Sigmoid colon (tissue), 7 donors: Measurements from ENCODE around the gene FAM163B. TPM values are rescaled to one million over a fixed set of nuclear protein-coding genes. Genes with fewer than 3 reads are reported as not detected.

Source experiments
- DNase-seq: peaks from one replicate; pipeline ENCODE4 v3.0.0-alpha.2; 2019
- H3K27ac ChIP-seq, 4 donors: fragments of 200-600 bp; sonication (generic); one replicate each; pipeline ENCODE4 v1.5.1; 2016 to 2019; ENCODE audit warnings: mild to moderate bottlenecking in 1 of 4
- H3K27me3 ChIP-seq, 3 donors: fragments of 200-600 bp; sonication (generic); one replicate each; pipeline ENCODE4 v1.5.1; 2019; ENCODE audit warnings: mild to moderate bottlenecking in 1 of 3
- H3K36me3 ChIP-seq, 4 donors: fragments of 200-600 bp; sonication (generic); one replicate each; pipeline ENCODE4 v1.5.1; 2016 to 2019
- H3K4me1 ChIP-seq, 4 donors: fragments of 200-600 bp; sonication (generic); one replicate each; pipeline ENCODE4 v1.5.1; 2017 to 2019
- H3K4me3 ChIP-seq, 4 donors: fragments of 200-600 bp; sonication (generic); one replicate each; pipeline ENCODE4 v1.5.1; 2017 to 2019; ENCODE audit warnings: mild to moderate bottlenecking in 2 of 4, moderate library complexity in 1 of 4
- H3K9me3 ChIP-seq, 4 donors: fragments of 200-600 bp in 3 of 4; sonication (generic) in 3 of 4; one replicate each; pipeline versions ENCODE4 v1.5.1 to v1.6.1; 2013 to 2019
- CTCF ChIP-seq, 4 experiments: fragments of 450-650 bp in 3 of 4; fragments of 200-600 bp in 1 of 4; IDR thresholded peaks; one replicate each; pipeline ENCODE4 v1.5.1; 2016 to 2019; ENCODE audit warnings: antibody characterized with exemption in 4 of 4, mild to moderate bottlenecking in 3 of 4, moderate library complexity in 2 of 4
- EP300 ChIP-seq, 4 donors: sonication (generic); formaldehyde crosslinking; IDR thresholded peaks; one replicate each; pipeline ENCODE4 v1.6.1; 2017; ENCODE audit warnings: antibody characterized with exemption in 4 of 4
- POLR2A ChIP-seq, 2 donors: fragments of 450-650 bp; IDR thresholded peaks; one replicate each; pipeline ENCODE4 v1.6.1; 2016; ENCODE audit warnings: antibody characterized with exemption in 2 of 2, mild to moderate bottlenecking in 2 of 2, moderate library complexity in 2 of 2
- POLR2AphosphoS5 ChIP-seq, 4 donors: sonication (generic); formaldehyde crosslinking; IDR thresholded peaks; one replicate each; pipeline ENCODE4 v1.6.1; 2017; ENCODE audit warnings: antibody characterized with exemption in 4 of 4
- WGBS, 2 donors: extraction: QIAGEN DNeasy Blood & Tissue Kit; methylation state at CpG; one replicate each; pipeline ENCODE4 v1.1.7; 2013; 5-methylcytosine and 5-hydroxymethylcytosine counted together
- intact Hi-C: fragments of 100-400 bp; cut with DNase I; formaldehyde crosslinking; loops from one replicate; pipeline ENCODE4 v1.15.1; 2023
- polyA plus RNA-seq, 3 donors: library from polyadenylated mRNA; stranded (reverse); fragments of 200-250 nt; gene quantifications; one replicate each; pipeline ENCODE4 v1.2.3, GENCODE V29; 2013
- total RNA-seq, 4 donors: library from RNA; depleted of rRNA; stranded (reverse); fragments of >200 nt; gene quantifications; one replicate each; pipeline ENCODE4 v1.1.0, GENCODE V29; 2016
- donor health status: healthy with polysubstance abuse.
- donor health status: Bipolar disorder and iron deficiency.
- donor health status: healthy.

The FAM163B gene
- total and polyA plus RNA-seq, 7 donors, result 0.29 to 2.4 (median 1.2) TPM; not detected in 1

- 77 to 82% methylated on average over 17 of the region's 17 CpGs for WGBS, 2 donors
- TF ChIP-seq CTCF (IDR thresholded peaks at IDR 0.05), result no peak
- TF ChIP-seq POLR2AphosphoS5 (IDR thresholded peaks at IDR 0.05), result no peak
- TF ChIP-seq EP300 (IDR thresholded peaks at IDR 0.05), result no peak
- no peak for TF ChIP-seq POLR2A (IDR thresholded peaks at IDR 0.05)
Measured at GRCh38 chr9:133574771-133575170, 34.4 kb downstream of the FAM163B start.

GRCh38 chr9:133573791-133574515 is 35.2 kb downstream of the FAM163B start:
- Histone ChIP-seq H3K27me3 (peaks cover 0 to 21% (median 0%) of the 10 kb centered on the region in 3 donors), H3K4me1 (peaks cover 0 to 41% (median 35%) of the 10 kb centered on the region in 4 donors), H3K4me3 (no peak overlapping the region), H3K9me3 (no peaks in the 10 kb centered on the region), H3K36me3 (no peaks in the 10 kb centered on the region), H3K27ac (no peak overlapping the region)
- TF ChIP-seq POLR2A (IDR thresholded peaks at IDR 0.05) (no peak), CTCF (IDR thresholded peaks at IDR 0.05) (no peak), EP300 (IDR thresholded peaks at IDR 0.05) (no peak), POLR2AphosphoS5 (IDR thresholded peaks at IDR 0.05) (no peak)
- WGBS, 2 donors, result 85 to 91% methylated on average over 21 of the region's 21 CpGs
- intact Hi-C loops, result no loop called here
- no peak for DNase-seq

More at GRCh38 chr9:133574771-133575170, 34.4 kb downstream of the FAM163B start:
- Histone ChIP-seq H3K9me3 (no peaks in the 10 kb centered on the region), H3K4me3 (no peak overlapping the region), H3K27me3 (peaks cover 0 to 21% (median 0%) of the 10 kb centered on the region in 3 donors), H3K27ac (no peak overlapping the region), H3K36me3 (no peaks in the 10 kb centered on the region), H3K4me1 (peaks cover 0 to 41% (median 36%) of the 10 kb centered on the region in 4 donors)
- DNase-seq, result no peak
- intact Hi-C loops, result no loop called here

- DNase-seq, result peak; percentile 93
- H3K4me1 ChIP-seq, result peaks cover 0 to 41% (median 35%) of the 10 kb centered on the region in 4 donors
- 55 to 68% methylated on average over 15 of the region's 15 CpGs for WGBS, 2 donors
- no peaks in the 10 kb centered on the region for H3K36me3 ChIP-seq
- TF ChIP-seq EP300 (IDR thresholded peaks at IDR 0.05) (no peak), CTCF (IDR thresholded peaks at IDR 0.05) (no peak), POLR2AphosphoS5 (IDR thresholded peaks at IDR 0.05) (no peak), POLR2A (IDR thresholded peaks at IDR 0.05) (no peak)
- H3K27me3 ChIP-seq, result peaks cover 0 to 13% (median 0%) of the 10 kb centered on the region in 3 donors
- no peaks in the 10 kb centered on the region for H3K9me3 ChIP-seq
- peak overlapping the region in 3 of 4 donors; percentile 70 to 73 (median 71) for H3K27ac ChIP-seq
- H3K4me3 ChIP-seq, result peak overlapping the region in 1 of 4 donors; percentile 9
- intact Hi-C loops, result no loop called here
Measured at GRCh38 chr9:133572821-133573361, 36.3 kb downstream of the FAM163B start.

GRCh38 chr9:133571896-133572595 is 37.1 kb downstream of the FAM163B start:
- no peak for DNase-seq
- Histone ChIP-seq H3K4me1 (peaks cover 0 to 40% (median 33%) of the 10 kb centered on the region in 4 donors), H3K27ac (peak overlapping the region in 3 of 4 donors; percentile 70 to 73 (median 71)), H3K27me3 (peaks cover 0 to 12% (median 0%) of the 10 kb centered on the region in 3 donors), H3K9me3 (no peaks in the 10 kb centered on the region), H3K36me3 (no peaks in the 10 kb centered on the region), H3K4me3 (peak overlapping the region in 1 of 4 donors; percentile 9)
- TF ChIP-seq POLR2AphosphoS5 (IDR thresholded peaks at IDR 0.05), result no peak
- TF ChIP-seq CTCF (IDR thresholded peaks at IDR 0.05), result no peak
- TF ChIP-seq POLR2A (IDR thresholded peaks at IDR 0.05), result no peak
- TF ChIP-seq EP300 (IDR thresholded peaks at IDR 0.05), result no peak
- intact Hi-C loops, result no loop called here
- WGBS, 2 donors, result 83 to 86% methylated on average over 20 of the region's 20 CpGs
